ENCODE results near the gene PCSK2. TPM values are rescaled to one million over a fixed set of nuclear protein-coding genes. Genes with fewer than 3 reads are reported as not detected.

Gene PCSK2
- polyA plus RNA-seq, 2 of the 4 experiments (the other 2 are of a cell fraction): 0.01 TPM; not detected in 1

- ChIA-PET CTCF (no interaction called here), POLR2A (no interaction called here)
- DNase-seq (ENCODE audit: low read depth in 1 of 2, low spot score in 1 of 2) (no peak), FAIRE-seq (no peak), ATAC-seq (no peak)
- Histone ChIP-seq H3K4me1 (no peaks in the 10 kb centered on the region), H3K4me2 (no peak overlapping the region), H3K27ac (no peak overlapping the region), H3K9me3 (no peaks in the 10 kb centered on the region), H3K4me3 (no peak overlapping the region)
- TF ChIP-seq PHF8 (IDR thresholded peaks at IDR 0.05; ENCODE audit: borderline replicate concordance, low read depth) (no peak), HEYL (CRISPR knock-in tag; IDR thresholded peaks at IDR 0.05) (no peak), MAX (IDR thresholded peaks at IDR 0.05) (no peak), MAFK (IDR thresholded peaks at IDR 0.05; ENCODE audit: partially characterized antibody) (peak; percentile 87), FOSB (CRISPR knock-in tag; IDR thresholded peaks at IDR 0.05) (no peak), ATOH8 (CRISPR knock-in tag; IDR thresholded peaks at IDR 0.05; ENCODE audit: low read depth) (no peak), BCL3 (IDR thresholded peaks at IDR 0.05) (no peak), NFE2L2 (conservative IDR thresholded peaks at IDR 0.05; ENCODE audit: low read length) (peak; percentile 75), FOXS1 (CRISPR knock-in tag; IDR thresholded peaks at IDR 0.05) (no peak), RNF2 (IDR thresholded peaks at IDR 0.05; ENCODE audit: borderline replicate concordance, low read depth) (no peak), HMGXB4 (CRISPR knock-in tag; IDR thresholded peaks at IDR 0.05; ENCODE audit: borderline replicate concordance) (no peak)
- 52% methylated on average over 2 of the region's 2 CpGs for WGBS (ENCODE audit: missing lambda C conversion rate)
Observed at GRCh38 chr20:17391127-17391771, 164.4 kb downstream of the PCSK2 start.

- Histone ChIP-seq H3K9me3 (no peaks in the 10 kb centered on the region), H3K4me3 (no peak overlapping the region), H3K27ac (no peak overlapping the region), H3K4me2 (no peak overlapping the region), H3K4me1 (no peaks in the 10 kb centered on the region)
- ChIA-PET CTCF (interaction anchor here (0.7 kb wide), 1 partner anchor 590 kb away, joined by 4 read pairs; no protein-coding TSS in a partner anchor), POLR2A (no interaction called here)
- FAIRE-seq (no peak), DNase-seq (ENCODE audit: low read depth in 1 of 2, low spot score in 1 of 2) (no peak), ATAC-seq (no peak)
- 28% methylated on average over 5 of the region's 5 CpGs for WGBS (ENCODE audit: missing lambda C conversion rate)
- TF ChIP-seq HOXB13 (CRISPR knock-in tag; IDR thresholded peaks at IDR 0.05; ENCODE audit: low read depth): no peak
- TF ChIP-seq JUNB (IDR thresholded peaks at IDR 0.05): no peak
- no peak for TF ChIP-seq SMC3 (IDR thresholded peaks at IDR 0.05)
- TF ChIP-seq ATOH8 (CRISPR knock-in tag; IDR thresholded peaks at IDR 0.05; ENCODE audit: low read depth): no peak
- no peak for TF ChIP-seq FOXS1 (CRISPR knock-in tag; IDR thresholded peaks at IDR 0.05)
- TF ChIP-seq HOXB5 (CRISPR knock-in tag; IDR thresholded peaks at IDR 0.05): no peak
- TF ChIP-seq ELK1 (IDR thresholded peaks at IDR 0.05; ENCODE audit: low read depth, low read length): no peak
- no peak for TF ChIP-seq NFE2L2 (conservative IDR thresholded peaks at IDR 0.05; ENCODE audit: low read length)
- TF ChIP-seq HDAC2 (IDR thresholded peaks at IDR 0.05): no peak
- TF ChIP-seq RNF2 (IDR thresholded peaks at IDR 0.05; ENCODE audit: borderline replicate concordance, low read depth): no peak
- TF ChIP-seq RCOR1 (IDR thresholded peaks at IDR 0.05; ENCODE audit: low read depth, low read length): no peak
- no peak for TF ChIP-seq TP53 (CRISPR knock-in tag; IDR thresholded peaks at IDR 0.05)
- TF ChIP-seq HOXA7 (CRISPR knock-in tag; IDR thresholded peaks at IDR 0.05): no peak
Observed at GRCh38 chr20:17394411-17394810, 167.6 kb downstream of the PCSK2 start.

Measured in A549 (cell line).